HepG2 (cell line): ENCODE data around the gene MASP1. TPM values are rescaled to one million over a fixed set of nuclear protein-coding genes. Genes with fewer than 3 reads are reported as not detected.

Experiments used
- CEBPZ ChIP-seq: IDR thresholded peaks from 2 replicates; pipeline ENCODE4 v1.6.1; 2012; ENCODE audit warnings: low read length, improper control_type of control experiment
- FOXA3 ChIP-seq: IDR thresholded peaks from 2 replicates; pipeline ENCODE4 v1.6.1; 2016; ENCODE audit warnings: missing genetic modification reagents, missing compliant biosample characterization
- HMG20A ChIP-seq: IDR thresholded peaks from 2 replicates; pipeline ENCODE4 v1.6.1; 2016; ENCODE audit warnings: borderline replicate concordance
- HNF1A ChIP-seq, 2 experiments: sonication (generic) in 1 of 2; formaldehyde crosslinking in 1 of 2; IDR thresholded peaks; 2 replicates each; pipeline versions ENCODE4 v1.4.0 to v1.6.1; 2016 to 2020; ENCODE audit warnings: borderline replicate concordance in 1 of 2, low read depth in 1 of 2, mild to moderate bottlenecking in 1 of 2, missing genetic modification reagents in 1 of 2
- KDM1A ChIP-seq: IDR thresholded peaks from 2 replicates; pipeline ENCODE4 v1.6.1; 2016; ENCODE audit warnings: missing compliant biosample characterization
- MED1 ChIP-seq: sonication (generic); formaldehyde crosslinking; IDR thresholded peaks from 2 replicates; pipeline ENCODE4 v1.4.0; 2020; ENCODE audit warnings: missing genetic modification reagents
- PAF1 ChIP-seq: IDR thresholded peaks from 2 replicates; pipeline ENCODE4 v1.6.1; 2016; ENCODE audit warnings: missing genetic modification reagents, missing compliant biosample characterization
- SAP130 ChIP-seq: IDR thresholded peaks from 2 replicates; pipeline ENCODE4 v1.6.1; 2016; ENCODE audit warnings: low read depth
- SSRP1 ChIP-seq: IDR thresholded peaks from 2 replicates; pipeline ENCODE4 v1.6.1; 2016; ENCODE audit warnings: control low read depth
- TFDP2 ChIP-seq: sonication (generic); formaldehyde crosslinking; IDR thresholded peaks from 2 replicates; pipeline ENCODE4 v1.4.0; 2020; ENCODE audit warnings: missing genetic modification reagents
- THRA ChIP-seq: sonication (generic); formaldehyde crosslinking; IDR thresholded peaks from 2 replicates; pipeline ENCODE4 v1.4.0; 2020; ENCODE audit warnings: missing genetic modification reagents, borderline replicate concordance
- ZBTB10 ChIP-seq: sonication (generic); formaldehyde crosslinking; IDR thresholded peaks from 2 replicates; pipeline ENCODE4 v1.4.0; 2020; ENCODE audit warnings: missing genetic modification reagents, borderline replicate concordance
- ZMAT3 ChIP-seq: sonication (generic); formaldehyde crosslinking; conservative IDR thresholded peaks from 2 replicates; pipeline ENCODE4 v1.7.0; 2021; ENCODE audit warnings: missing genetic modification reagents
- ZNF329 ChIP-seq: sonication (generic); formaldehyde crosslinking; IDR thresholded peaks from 2 replicates; pipeline ENCODE4 v1.9.0; 2021; ENCODE audit warnings: low read depth, mild to moderate bottlenecking, missing genetic modification reagents
- ZSCAN21 ChIP-seq: sonication (generic); formaldehyde crosslinking; IDR thresholded peaks from 2 replicates; pipeline ENCODE4 v1.8.0; 2022; ENCODE audit warnings: mild to moderate bottlenecking, missing genetic modification reagents, moderate library complexity, borderline replicate concordance
- polyA plus RNA-seq, 8 experiments: library from polyadenylated mRNA; depleted of rRNA in 3 of 8; stranded (reverse) in 7 of 8; unstranded in 1 of 8; fragments of >200 nt; fragmentation: Illumina TruSeq in 4 of 8; extraction: Trizol in 4 of 8; gene quantifications; 2 replicates each; pipeline versions ENCODE4 v1.2.1 to v1.2.3, GENCODE V29; 2011 to 2016; ENCODE audit warnings: low read depth in 4 of 8, missing spikeins in 1 of 8, mixed read lengths in 1 of 8; ENCODE audit not compliant: insufficient read depth in 1 of 8
- total RNA-seq, 5 experiments: library from RNA; depleted of rRNA; stranded (reverse); fragments of >200 nt; fragmentation: Illumina TruSeq; extraction: Trizol; gene quantifications; 2 replicates each; pipeline ENCODE4 v1.2.3, GENCODE V29; 2016; ENCODE audit warnings: low read depth in 1 of 5

The MASP1 gene
- total and polyA plus RNA-seq, 2 of the 13 experiments (the other 11 are each of a cell fraction or from before 2014, with no cell fraction given) = 10.8 to 56.0 TPM

- 0 out of 2 replicates have a peak, but pooled peaks have one; percentile 24 for TF ChIP-seq SSRP1 (CRISPR knock-in tag)
- TF ChIP-seq ZNF329 (CRISPR knock-in tag) = no peak
- 0 out of 2 replicates have a peak, but pooled peaks have one; percentile 15 for TF ChIP-seq SAP130
- no peak for TF ChIP-seq ZSCAN21
- no peak for TF ChIP-seq ZBTB10 (CRISPR knock-in tag)
- TF ChIP-seq CEBPZ = no peak
- TF ChIP-seq MED1 (CRISPR knock-in tag) = no peak
- no peak for TF ChIP-seq THRA (CRISPR knock-in tag)
- TF ChIP-seq KDM1A = no peak
- no peak for TF ChIP-seq ZMAT3
- TF ChIP-seq HMG20A = 0 out of 2 replicates have a peak, but pooled peaks have one; percentile 40
- TF ChIP-seq TFDP2 (CRISPR knock-in tag) = no peak
- TF ChIP-seq HNF1A (IDR thresholded peaks at IDR 0.05; ENCODE audit: low read depth) = no peak
- no peak for TF ChIP-seq HNF1A (CRISPR knock-in tag; IDR thresholded peaks at IDR 0.05; ENCODE audit: borderline replicate concordance)
- no peak for TF ChIP-seq PAF1 (CRISPR knock-in tag)
- TF ChIP-seq FOXA3 = 0 out of 2 replicates have a peak, but pooled peaks have one; percentile 13
- TF ChIP-seq, all 625 proteins: peak for 8
Measured at GRCh38 chr3:187281191-187281714, 10.3 kb downstream of the MASP1 start (continued).
